ENCODE measurements around the gene DNAJC18.

DNA sequence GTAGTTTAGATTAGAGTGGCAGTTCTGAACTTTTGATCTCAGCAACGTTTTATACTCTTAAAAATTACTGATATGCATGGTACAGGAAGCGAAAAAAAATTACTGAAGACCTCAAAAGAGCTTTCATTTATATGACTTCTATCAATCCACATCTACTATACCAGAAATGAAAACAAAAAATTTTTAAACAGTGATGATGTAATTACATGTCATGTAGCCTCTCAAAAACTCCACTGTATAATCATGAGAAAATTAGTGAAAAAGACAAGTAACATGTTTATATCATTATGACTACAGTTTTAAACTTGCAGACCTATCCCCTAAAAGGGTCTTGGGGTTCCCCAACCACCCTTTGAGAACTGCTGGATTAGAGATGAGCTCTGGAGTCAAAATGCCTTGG, 9.3 kb downstream of the DNAJC18 start:
- TF ChIP-seq, protein P1, sequence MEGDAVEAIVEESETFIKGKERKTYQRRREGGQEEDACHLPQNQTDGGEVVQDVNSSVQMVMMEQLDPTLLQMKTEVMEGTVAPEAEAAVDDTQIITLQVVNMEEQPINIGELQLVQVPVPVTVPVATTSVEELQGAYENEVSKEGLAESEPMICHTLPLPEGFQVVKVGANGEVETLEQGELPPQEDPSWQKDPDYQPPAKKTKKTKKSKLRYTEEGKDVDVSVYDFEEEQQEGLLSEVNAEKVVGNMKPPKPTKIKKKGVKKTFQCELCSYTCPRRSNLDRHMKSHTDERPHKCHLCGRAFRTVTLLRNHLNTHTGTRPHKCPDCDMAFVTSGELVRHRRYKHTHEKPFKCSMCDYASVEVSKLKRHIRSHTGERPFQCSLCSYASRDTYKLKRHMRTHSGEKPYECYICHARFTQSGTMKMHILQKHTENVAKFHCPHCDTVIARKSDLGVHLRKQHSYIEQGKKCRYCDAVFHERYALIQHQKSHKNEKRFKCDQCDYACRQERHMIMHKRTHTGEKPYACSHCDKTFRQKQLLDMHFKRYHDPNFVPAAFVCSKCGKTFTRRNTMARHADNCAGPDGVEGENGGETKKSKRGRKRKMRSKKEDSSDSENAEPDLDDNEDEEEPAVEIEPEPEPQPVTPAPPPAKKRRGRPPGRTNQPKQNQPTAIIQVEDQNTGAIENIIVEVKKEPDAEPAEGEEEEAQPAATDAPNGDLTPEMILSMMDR (IDR thresholded peaks at IDR 0.05; ENCODE audit: control extremely low read depth in 1 of 3, insufficient read depth in 1 of 3, low read depth in 1 of 3, low read length in 3 of 3) = no peak
- TF ChIP-seq SP1 (IDR thresholded peaks at IDR 0.05; ENCODE audit: low read depth, low read length) = no peak
- TF ChIP-seq, protein P2, sequence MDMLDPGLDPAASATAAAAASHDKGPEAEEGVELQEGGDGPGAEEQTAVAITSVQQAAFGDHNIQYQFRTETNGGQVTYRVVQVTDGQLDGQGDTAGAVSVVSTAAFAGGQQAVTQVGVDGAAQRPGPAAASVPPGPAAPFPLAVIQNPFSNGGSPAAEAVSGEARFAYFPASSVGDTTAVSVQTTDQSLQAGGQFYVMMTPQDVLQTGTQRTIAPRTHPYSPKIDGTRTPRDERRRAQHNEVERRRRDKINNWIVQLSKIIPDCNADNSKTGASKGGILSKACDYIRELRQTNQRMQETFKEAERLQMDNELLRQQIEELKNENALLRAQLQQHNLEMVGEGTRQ (IDR thresholded peaks at IDR 0.05; ENCODE audit: low read length) = no peak
- no peak for TF ChIP-seq POLR2AphosphoS5 (IDR thresholded peaks at IDR 0.05; ENCODE audit: low read depth, low read length)
- TF ChIP-seq FOSL1 (IDR thresholded peaks at IDR 0.05; ENCODE audit: insufficient read depth, low read depth, low read length) = no peak
- no peak for TF ChIP-seq CBX8 (IDR thresholded peaks at IDR 0.05; ENCODE audit: borderline replicate concordance, low read depth, low read length)
- no peak for TF ChIP-seq EZH2 (IDR thresholded peaks at IDR 0.05; ENCODE audit: low read depth, low read length, severe bottlenecking)
- TF ChIP-seq SP2 (IDR thresholded peaks at IDR 0.05; ENCODE audit: low read length) = no peak
- TF ChIP-seq POLR2A (IDR thresholded peaks at IDR 0.05; ENCODE audit: control extremely low read depth in 1 of 2, low read depth in 2 of 2, low read length in 2 of 2) = no peak
- TF ChIP-seq GABPA (IDR thresholded peaks at IDR 0.05; ENCODE audit: borderline replicate concordance, insufficient read depth, low read length) = no peak
